NOMO-1 treated with DMSO at 0.1 percent for 48 hours (cell line): Measurements from ENCODE around the gene CPT1A.

Experiments
- DNase-seq: peaks from one replicate; lab custom pipeline; 2025; ENCODE audit not compliant: unreplicated experiment; lab: John Stamatoyannopoulos, UW

Gene CPT1A

DNA sequence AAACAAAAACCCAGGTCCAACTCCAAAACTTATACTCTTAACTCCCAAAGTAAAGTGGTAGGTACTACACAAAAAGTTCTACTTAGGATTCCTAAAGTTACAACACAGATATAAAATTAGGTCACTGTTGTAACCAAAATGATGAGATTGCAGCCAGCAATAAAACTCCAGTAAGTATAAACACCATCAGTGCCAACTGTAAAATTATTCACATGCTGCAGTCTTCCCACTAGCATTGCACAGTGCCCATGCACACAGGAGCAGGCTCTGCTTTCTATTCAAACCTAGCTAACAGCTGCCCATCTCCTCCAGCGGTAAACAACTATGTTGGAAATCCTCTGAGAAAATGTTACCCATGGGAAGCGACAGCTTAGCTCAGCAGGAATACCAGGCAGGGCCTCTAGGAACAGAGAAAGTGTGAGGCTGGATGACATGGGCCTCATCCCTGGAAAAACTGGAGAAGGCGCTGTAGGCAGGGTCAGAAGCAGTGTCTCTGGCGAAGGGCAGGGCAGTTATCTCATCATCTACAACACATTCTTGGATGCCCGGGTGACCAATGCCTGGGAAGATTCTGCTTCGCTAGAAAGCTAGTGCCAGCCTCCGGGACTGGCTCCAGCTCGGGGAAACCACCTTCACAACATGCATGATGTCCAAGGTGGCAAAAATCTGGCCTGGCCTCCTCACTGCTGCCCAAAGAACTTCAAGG is 9.1 kb downstream of the CPT1A start:
- no peak for DNase-seq

DNA sequence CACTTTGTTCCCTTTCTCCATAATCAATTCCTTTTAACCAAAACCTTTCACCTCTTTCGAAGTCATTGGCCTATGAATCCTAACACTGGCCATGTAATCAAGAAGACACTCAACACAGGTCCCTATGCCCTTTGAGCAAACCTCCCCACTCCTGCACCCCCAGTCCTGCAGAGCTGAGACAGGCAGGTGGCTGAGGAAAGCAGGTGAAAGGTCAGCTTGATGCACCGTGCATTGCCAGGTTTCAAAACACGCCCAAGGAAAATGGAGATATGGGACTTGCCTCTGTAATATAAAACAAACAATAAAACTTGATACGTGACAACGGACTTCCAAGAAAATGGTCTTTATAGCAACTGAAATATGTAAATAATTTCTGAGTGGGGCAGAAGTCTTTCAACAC is 10.6 kb downstream of the CPT1A start:
- DNase-seq: no peak

GRCh38 chr11:68829581-68829980 is 12.1 kb downstream of the CPT1A start:
- no peak for DNase-seq

DNA sequence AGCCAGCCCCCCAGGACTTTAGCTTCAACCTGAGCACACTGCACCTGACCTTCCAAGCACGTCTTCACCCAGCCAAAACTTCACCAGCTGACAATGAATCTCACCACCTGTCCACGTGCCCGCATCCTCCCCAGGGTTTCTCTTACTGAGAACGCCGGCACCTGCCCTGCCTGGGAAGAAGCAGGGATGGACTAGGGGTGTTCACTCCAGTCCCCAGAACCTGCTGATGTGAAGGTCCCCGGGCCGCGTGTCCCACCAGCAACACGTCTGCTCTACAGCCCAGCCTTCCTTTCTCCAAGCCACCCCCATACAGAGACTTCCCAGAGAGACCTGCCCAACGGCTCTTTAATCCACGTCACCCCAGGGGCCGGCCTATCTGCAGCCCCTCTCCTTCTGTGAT is 12.8 kb downstream of the CPT1A start:
- DNase-seq: no peak

GRCh38 chr11:68828155-68828931 is 13.4 kb downstream of the CPT1A start:
- no peak for DNase-seq

DNA sequence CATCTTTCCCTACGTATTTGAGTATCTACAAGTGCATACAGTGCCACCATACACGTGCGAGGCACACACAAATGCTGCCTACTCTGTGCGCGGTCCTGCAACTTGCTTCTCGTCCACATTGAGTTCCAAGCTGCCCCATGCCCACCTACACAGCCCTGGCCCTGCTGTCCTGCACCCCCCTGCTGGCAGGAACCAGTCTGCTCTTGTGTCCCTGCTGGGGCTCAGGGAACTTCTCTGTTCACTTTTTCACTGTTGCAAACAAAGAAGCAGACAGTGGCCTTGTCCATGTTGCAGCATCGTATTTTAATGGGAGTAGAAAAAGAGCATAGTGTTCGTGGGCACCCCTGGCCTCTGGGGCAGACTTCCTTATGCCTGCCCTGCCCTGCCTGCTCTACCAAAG is 14.0 kb downstream of the CPT1A start:
- no peak for DNase-seq

- DNase-seq: no peak
These were observed 15.0 kb downstream of the CPT1A start for GRCh38 chr11:68826726-68827125.

GRCh38 chr11:68825571-68825970 is 16.1 kb downstream of the CPT1A start:
- no peak for DNase-seq

GRCh38 chr11:68822546-68822945 is 19.2 kb downstream of the CPT1A start:
- DNase-seq: no peak

DNA sequence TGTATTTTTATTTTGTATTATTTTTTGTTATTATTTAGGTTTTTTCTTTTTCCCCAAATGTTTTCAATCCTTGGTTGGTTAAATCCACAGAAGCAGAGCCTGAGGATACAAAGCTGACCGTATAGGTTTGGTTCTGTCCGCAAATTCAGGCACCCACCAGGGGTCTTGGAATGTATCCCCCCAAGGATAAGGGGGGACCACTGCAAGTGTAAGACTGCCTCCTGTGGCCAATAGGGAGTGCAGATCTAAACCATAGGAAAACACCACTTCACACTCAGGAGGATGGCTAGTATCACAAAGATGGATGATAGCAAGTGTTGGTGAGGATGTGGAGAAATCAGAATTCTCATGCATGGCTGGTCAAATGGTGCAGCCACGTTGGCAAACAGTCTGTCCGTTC is 20.0 kb downstream of the CPT1A start:
- no peak for DNase-seq

GRCh38 chr11:68819362-68819761 is 22.4 kb downstream of the CPT1A start:
- no peak for DNase-seq

- DNase-seq: no peak
These were observed 23.5 kb downstream of the CPT1A start for GRCh38 chr11:68818181-68818580.

- no peak for DNase-seq
These were observed 24.2 kb downstream of the CPT1A start for GRCh38 chr11:68817554-68817953.

DNA sequence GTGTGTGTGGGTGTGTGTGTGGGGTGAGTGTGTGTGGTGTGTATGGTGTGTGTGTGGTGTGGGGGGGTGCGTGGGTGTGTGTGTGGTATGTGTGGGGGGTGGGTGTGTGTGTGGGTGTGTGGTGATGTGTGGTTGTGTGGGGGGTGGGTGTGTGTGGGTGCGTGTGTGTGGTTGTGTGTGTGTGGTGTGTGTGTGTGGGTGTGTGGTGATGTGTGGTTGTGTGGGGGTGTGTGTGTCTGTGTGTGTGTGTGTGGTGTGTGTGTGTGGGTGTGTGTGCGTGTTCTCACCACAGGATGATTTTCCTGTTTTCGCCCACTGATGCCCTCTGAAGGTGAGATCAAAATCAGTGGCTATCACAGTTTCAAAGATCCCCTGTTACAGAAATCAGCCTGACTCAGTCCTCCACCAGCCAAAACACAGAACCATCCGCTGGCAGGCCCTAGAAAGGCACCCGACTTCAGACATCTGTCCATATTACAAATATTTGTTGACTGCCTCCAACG is 24.7 kb downstream of the CPT1A start:
- no peak for DNase-seq

- DNase-seq: no peak
These were observed 25.4 kb downstream of the CPT1A start for GRCh38 chr11:68816251-68816776.

DNA sequence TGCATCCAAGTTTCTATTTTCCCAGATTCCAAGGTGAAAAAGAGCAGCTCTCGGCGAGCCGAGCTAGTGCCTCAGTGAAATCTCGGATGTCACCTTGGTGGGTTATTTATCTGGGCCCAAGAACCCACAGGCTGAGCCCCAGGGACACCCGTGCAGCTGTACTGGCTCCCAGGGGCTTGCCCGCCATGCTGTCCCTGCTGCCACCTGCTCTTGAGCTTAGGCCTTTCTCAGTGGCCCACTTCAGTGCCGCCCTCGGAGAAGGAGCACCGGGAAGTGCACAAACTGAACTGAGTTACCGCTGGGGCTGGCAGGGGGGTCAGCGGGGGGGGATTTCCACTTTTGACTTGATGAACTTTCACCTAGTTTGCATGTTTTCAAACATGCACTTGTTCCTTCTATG is 27.9 kb downstream of the CPT1A start:
- no peak for DNase-seq

- DNase-seq: no peak
These were observed 29.2 kb downstream of the CPT1A start for GRCh38 chr11:68812526-68812925.

DNA sequence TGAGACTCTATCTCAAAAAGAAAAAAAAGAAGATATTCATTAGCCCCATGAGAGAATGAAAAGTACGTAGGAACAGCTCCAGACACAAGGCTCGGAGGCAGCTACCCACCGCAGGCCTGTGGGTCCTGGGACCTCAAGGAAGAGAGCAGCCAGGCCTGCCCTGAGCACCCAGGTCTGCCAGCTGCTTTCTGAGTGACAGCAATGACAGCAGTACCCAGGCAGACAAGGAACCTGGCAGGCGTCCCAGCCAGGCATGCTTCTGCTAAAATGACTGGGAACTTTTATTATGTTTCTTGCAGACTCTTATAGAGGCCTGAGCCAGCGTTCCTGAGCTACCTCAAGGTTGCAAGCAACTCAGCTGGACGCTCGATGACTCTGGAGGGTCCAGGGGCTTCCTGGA is 31.6 kb downstream of the CPT1A start:
- DNase-seq: no peak

- DNase-seq: no peak
These were observed 32.2 kb downstream of the CPT1A start for GRCh38 chr11:68809506-68809905.

GRCh38 chr11:68808787-68809186 is 32.9 kb downstream of the CPT1A start:
- DNase-seq: no peak

GRCh38 chr11:68806931-68807844 is 34.5 kb downstream of the CPT1A start:
- no peak for DNase-seq
